K562 (cell line): Measurements from ENCODE around the gene CCDC184. TPM values are rescaled to one million over a fixed set of nuclear protein-coding genes. Genes with fewer than 3 reads are reported as not detected.

ENCODE experiments used
- BDP1 ChIP-seq: IDR thresholded peaks from 3 replicates; pipeline ENCODE4 v1.6.1; 2011; ENCODE audit not compliant: insufficient read length, insufficient read depth
- RFX7 ChIP-seq: fragments of 250-450 bp; sonication (Bioruptor Pico); IDR thresholded peaks from 2 replicates; pipeline ENCODE4 v1.5.1; 2021; ENCODE audit warnings: mild to moderate bottlenecking
- ZNF408 ChIP-seq: fragments of 250-450 bp; sonication (Bioruptor Pico); IDR thresholded peaks from 2 replicates; pipeline ENCODE4 v1.4.0; 2020; ENCODE audit warnings: low read depth, mild to moderate bottlenecking, moderate library complexity
- polyA plus RNA-seq, 8 experiments: library from polyadenylated mRNA; depleted of rRNA in 4 of 8; stranded (reverse) in 5 of 8; unstranded in 3 of 8; fragments of >200 nt; fragmentation: Nextera tagmentation in 2 of 8; fragmentation: Illumina TruSeq in 1 of 8; extraction: Ambion mirVana in 2 of 8; extraction: Trizol in 1 of 8; gene quantifications; 2 replicates each; pipeline versions ENCODE4 v1.2.1 to v1.2.3, GENCODE V29; 2011 to 2014; ENCODE audit warnings: inconsistent platforms in 1 of 8, missing spikeins in 1 of 8
- total RNA-seq, 7 experiments: library from RNA; depleted of rRNA in 6 of 7; stranded (reverse); fragments of >200 nt in 6 of 7; fragmentation: Illumina TruSeq in 2 of 7; extraction: Trizol in 2 of 7; gene quantifications; 2 replicates each; pipeline versions ENCODE4 v1.2.1 to v1.2.3, GENCODE V29; 2011 to 2021; ENCODE audit warnings: low replicate concordance in 1 of 7
- TF ChIP-seq, protein P1 (sequence below): fragments of 250-450 bp; sonication (Bioruptor Pico); IDR thresholded peaks from 2 replicates; pipeline ENCODE4 v1.4.0; 2020
- TF ChIP-seq, protein P2 (sequence below): fragments of 450-650 bp; formaldehyde crosslinking; IDR thresholded peaks from 2 replicates; pipeline ENCODE4 v1.4.0; 2022; ENCODE audit warnings: missing genetic modification characterization
- TF ChIP-seq, protein P3 (sequence below): sonication (generic); formaldehyde crosslinking; IDR thresholded peaks from 2 replicates; pipeline ENCODE4 v1.8.0; 2023; ENCODE audit warnings: missing genetic modification reagents, mild to moderate bottlenecking, borderline replicate concordance

CCDC184 gene
- total and polyA plus RNA-seq, 9 of the 15 experiments (the other 6 are each of a cell fraction or from before 2014, with no cell fraction given), result 0.09 TPM; not detected in 8

DNA sequence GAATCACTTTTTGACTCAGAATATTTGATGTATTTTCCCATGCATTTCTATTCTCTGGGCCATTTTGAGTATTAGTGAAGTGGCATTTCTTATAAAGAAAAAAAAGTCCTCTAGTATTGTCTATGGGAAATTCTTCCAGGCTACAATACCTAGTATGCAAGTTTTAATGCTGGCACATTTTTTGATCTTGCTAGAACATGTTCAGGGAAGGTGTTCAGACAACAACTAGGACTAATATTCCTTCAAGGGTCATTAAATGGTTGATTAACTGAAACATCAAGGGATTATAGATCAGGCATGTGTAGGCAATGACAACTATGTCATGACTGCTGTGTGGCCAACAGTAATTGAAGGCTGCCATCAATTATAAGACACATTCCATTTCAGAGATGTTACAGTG, 7.7 kb downstream of the CCDC184 start (continued):
- TF ChIP-seq, protein P1, sequence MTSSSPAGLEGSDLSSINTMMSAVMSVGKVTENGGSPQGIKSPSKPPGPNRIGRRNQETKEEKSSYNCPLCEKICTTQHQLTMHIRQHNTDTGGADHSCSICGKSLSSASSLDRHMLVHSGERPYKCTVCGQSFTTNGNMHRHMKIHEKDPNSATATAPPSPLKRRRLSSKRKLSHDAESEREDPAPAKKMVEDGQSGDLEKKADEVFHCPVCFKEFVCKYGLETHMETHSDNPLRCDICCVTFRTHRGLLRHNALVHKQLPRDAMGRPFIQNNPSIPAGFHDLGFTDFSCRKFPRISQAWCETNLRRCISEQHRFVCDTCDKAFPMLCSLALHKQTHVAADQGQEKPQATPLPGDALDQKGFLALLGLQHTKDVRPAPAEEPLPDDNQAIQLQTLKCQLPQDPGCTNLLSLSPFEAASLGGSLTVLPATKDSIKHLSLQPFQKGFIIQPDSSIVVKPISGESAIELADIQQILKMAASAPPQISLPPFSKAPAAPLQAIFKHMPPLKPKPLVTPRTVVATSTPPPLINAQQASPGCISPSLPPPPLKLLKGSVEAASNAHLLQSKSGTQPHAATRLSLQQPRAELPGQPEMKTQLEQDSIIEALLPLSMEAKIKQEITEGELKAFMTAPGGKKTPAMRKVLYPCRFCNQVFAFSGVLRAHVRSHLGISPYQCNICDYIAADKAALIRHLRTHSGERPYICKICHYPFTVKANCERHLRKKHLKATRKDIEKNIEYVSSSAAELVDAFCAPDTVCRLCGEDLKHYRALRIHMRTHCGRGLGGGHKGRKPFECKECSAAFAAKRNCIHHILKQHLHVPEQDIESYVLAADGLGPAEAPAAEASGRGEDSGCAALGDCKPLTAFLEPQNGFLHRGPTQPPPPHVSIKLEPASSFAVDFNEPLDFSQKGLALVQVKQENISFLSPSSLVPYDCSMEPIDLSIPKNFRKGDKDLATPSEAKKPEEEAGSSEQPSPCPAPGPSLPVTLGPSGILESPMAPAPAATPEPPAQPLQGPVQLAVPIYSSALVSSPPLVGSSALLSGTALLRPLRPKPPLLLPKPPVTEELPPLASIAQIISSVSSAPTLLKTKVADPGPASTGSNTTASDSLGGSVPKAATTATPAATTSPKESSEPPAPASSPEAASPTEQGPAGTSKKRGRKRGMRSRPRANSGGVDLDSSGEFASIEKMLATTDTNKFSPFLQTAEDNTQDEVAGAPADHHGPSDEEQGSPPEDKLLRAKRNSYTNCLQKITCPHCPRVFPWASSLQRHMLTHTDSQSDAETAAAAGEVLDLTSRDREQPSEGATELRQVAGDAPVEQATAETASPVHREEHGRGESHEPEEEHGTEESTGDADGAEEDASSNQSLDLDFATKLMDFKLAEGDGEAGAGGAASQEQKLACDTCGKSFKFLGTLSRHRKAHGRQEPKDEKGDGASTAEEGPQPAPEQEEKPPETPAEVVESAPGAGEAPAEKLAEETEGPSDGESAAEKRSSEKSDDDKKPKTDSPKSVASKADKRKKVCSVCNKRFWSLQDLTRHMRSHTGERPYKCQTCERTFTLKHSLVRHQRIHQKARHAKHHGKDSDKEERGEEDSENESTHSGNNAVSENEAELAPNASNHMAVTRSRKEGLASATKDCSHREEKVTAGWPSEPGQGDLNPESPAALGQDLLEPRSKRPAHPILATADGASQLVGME, result no peak
- TF ChIP-seq, protein P2, sequence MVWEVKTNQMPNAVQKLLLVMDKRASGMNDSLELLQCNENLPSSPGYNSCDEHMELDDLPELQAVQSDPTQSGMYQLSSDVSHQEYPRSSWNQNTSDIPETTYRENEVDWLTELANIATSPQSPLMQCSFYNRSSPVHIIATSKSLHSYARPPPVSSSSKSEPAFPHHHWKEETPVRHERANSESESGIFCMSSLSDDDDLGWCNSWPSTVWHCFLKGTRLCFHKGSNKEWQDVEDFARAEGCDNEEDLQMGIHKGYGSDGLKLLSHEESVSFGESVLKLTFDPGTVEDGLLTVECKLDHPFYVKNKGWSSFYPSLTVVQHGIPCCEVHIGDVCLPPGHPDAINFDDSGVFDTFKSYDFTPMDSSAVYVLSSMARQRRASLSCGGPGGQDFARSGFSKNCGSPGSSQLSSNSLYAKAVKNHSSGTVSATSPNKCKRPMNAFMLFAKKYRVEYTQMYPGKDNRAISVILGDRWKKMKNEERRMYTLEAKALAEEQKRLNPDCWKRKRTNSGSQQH (CRISPR knock-in tag), result no peak
- no peak for TF ChIP-seq RFX7 (CRISPR knock-in tag)
- no peak for TF ChIP-seq ZNF408 (CRISPR knock-in tag)
- no peak for TF ChIP-seq BDP1
- TF ChIP-seq, protein P3, sequence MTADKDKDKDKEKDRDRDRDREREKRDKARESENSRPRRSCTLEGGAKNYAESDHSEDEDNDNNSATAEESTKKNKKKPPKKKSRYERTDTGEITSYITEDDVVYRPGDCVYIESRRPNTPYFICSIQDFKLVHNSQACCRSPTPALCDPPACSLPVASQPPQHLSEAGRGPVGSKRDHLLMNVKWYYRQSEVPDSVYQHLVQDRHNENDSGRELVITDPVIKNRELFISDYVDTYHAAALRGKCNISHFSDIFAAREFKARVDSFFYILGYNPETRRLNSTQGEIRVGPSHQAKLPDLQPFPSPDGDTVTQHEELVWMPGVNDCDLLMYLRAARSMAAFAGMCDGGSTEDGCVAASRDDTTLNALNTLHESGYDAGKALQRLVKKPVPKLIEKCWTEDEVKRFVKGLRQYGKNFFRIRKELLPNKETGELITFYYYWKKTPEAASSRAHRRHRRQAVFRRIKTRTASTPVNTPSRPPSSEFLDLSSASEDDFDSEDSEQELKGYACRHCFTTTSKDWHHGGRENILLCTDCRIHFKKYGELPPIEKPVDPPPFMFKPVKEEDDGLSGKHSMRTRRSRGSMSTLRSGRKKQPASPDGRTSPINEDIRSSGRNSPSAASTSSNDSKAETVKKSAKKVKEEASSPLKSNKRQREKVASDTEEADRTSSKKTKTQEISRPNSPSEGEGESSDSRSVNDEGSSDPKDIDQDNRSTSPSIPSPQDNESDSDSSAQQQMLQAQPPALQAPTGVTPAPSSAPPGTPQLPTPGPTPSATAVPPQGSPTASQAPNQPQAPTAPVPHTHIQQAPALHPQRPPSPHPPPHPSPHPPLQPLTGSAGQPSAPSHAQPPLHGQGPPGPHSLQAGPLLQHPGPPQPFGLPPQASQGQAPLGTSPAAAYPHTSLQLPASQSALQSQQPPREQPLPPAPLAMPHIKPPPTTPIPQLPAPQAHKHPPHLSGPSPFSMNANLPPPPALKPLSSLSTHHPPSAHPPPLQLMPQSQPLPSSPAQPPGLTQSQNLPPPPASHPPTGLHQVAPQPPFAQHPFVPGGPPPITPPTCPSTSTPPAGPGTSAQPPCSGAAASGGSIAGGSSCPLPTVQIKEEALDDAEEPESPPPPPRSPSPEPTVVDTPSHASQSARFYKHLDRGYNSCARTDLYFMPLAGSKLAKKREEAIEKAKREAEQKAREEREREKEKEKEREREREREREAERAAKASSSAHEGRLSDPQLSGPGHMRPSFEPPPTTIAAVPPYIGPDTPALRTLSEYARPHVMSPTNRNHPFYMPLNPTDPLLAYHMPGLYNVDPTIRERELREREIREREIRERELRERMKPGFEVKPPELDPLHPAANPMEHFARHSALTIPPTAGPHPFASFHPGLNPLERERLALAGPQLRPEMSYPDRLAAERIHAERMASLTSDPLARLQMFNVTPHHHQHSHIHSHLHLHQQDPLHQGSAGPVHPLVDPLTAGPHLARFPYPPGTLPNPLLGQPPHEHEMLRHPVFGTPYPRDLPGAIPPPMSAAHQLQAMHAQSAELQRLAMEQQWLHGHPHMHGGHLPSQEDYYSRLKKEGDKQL (CRISPR knock-in tag), result no peak
